Stimulated activated CD8-positive, alpha-beta memory T cell treated with anti-CD3 and anti-CD28 coated beads, Interleukin-15, amount 100 ng/mL, for 4 hours (primary cell): Measurements from ENCODE around the gene INF2.

ENCODE experiments used
- DNase-seq, 2 donors: peaks; one replicate each; pipeline ENCODE4 v3.0.0-alpha.2; 2020; ENCODE audit warnings: low read depth in 2 of 2

INF2 gene

GRCh38 chr14:104689881-104690711 is 678 bp downstream of the INF2 start:
- DNase-seq: no peak

DNA sequence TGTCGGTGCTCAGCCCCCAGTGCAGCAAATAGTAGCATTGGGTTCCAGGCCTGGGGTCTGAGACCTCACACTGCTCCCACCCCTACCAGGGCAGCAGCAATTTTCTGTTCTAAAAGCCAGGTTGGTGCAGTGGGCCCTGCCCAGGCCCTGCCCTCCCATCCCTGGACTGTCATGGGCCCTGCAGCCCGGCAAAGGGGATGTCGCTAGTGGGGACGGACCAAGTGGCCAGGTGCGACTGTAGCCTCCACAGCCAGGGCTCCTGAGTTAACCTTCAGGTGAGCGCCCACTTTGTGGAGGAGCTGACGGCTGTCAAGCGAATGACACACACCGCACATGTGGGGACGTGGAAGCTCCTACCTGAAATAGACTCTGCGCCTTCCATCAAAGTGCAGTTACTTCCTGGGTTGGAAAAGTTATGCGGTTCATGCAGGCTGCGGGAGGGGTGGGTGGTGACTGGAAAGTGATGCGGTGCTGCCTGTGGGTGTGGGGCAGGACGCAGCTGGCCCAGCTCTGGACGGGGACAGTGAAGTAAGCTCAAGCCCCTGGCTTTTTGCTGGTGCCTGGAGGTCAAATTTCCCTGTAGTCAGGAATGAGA is 1.5 kb downstream of the INF2 start:
- no peak for DNase-seq

DNA sequence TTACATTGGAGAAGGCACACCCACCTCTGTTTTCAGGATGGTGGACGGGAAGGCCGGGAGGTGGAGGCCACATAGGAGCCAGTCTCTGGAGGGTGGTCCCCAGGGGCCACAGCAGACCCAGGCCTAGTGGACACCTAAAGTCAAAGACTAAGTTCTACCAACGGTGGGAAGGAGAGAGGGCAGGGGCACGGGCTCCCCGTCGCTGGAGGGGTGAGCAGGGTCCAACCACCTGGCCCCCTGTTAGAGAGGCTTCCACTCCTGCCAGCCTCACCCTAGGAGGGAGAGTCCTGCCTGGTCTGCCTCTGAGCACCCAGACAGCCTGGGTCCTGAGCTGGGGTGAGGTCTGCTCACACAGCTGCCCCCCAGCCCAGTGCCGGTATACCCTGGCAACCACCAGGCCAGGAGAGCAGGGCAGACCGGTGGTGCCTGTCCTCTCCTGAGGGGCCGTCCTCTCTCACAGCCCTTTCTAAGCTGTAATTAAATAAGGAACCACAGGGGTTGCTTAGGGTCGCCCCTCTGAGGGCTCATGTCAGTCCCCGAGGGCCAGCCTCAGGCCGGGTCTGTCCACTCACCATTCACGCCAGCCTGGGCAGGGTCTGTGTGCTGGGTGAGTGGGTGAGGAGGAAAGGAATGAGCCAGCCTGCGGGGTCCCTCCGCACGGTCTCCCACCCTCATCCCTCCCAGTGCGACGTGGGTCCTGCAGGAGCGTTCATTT is 2.3 kb downstream of the INF2 start:
- DNase-seq: no peak

DNA sequence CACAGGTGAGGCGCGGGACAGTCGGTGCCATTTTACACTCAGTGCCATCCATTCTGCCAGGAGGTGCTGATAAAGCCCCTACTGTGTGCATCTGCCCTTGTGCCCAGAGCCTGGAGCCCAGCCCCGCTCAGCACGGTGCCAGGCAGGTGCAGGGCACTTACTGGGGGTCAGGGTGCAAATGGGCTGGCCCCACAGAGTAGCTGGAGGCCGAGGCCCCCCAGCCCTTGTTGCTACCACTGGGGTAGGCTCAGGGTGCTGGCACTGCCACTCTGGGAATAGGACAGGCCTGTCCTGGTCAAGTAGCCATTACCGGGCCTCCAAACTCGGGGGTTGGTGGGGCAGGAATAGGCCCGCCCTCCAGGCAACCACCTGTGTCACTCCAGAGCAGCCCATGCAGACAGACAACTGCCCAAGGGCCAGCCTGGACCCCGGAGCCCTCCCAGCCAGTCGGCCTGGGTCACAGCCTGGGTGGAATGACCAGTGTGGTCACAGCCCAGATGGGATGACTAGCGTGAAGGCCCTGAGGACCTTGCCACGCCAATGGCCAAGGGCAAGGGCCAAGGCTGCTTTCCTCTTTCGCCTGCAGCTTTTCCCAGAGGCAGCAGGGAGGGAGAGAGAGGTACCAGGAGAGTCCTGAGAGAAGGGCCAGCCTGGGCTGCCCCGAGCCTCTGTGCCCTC is 3.0 kb downstream of the INF2 start:
- DNase-seq: no peak

GRCh38 chr14:104692939-104693315 is 3.5 kb downstream of the INF2 start:
- no peak for DNase-seq

DNA sequence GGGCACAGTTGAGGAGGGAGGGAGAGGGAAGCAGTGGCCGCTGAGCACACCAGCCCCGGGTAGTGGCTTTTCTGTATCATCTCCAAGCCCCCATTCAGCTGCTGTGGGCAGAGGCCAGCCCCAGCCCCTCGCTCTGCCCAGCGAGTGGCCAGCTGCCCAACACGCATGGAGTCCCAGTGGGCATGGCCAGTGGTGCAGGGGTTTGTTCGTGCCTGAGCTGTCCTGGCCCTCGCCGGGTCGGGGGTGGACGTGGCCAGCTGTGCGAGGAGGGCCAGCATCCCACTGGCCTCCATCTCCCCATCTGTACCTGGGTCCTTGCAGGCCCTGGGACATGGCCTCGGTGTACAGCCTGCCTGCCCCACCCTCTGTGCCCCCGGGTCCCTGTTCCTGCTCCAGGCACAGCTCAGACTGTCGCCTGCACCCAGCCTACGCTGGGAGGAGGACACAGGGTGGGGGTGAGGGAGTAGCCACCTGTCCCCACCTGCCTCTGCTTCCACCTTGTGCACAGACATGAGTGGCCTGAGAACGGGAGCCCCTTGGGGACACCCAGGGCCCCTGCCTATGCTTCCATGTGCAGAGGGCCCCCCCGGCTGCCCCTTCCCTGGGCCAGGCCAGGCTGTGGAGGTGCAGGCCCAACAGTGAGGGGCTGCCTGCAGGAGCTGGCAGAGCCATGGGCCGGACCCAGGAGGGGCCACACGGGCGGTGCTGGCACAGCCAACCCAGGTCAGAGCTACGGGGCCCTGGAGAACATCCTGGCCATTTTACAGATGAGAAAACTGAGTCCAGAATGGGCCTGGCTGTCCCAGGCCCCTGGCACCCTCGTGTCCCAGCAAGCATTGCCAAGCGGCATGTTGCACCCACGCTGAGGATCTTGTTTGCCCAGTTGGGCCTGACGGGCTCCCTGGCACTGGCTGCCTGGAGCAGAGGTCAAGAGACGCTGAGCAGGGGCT is 4.3 kb downstream of the INF2 start:
- no peak for DNase-seq

- no peak for DNase-seq
Observed at GRCh38 chr14:104694475-104694950, 5.1 kb downstream of the INF2 start.

- DNase-seq: no peak
Observed at GRCh38 chr14:104694991-104695659, 5.7 kb downstream of the INF2 start.

GRCh38 chr14:104695660-104696000 is 6.2 kb downstream of the INF2 start:
- no peak for DNase-seq

GRCh38 chr14:104696671-104697316 is 7.4 kb downstream of the INF2 start:
- DNase-seq: no peak

- DNase-seq: no peak
Observed at GRCh38 chr14:104697317-104697703, 7.9 kb downstream of the INF2 start.

- no peak for DNase-seq
Observed at GRCh38 chr14:104697892-104698583, 8.6 kb downstream of the INF2 start.

- no peak for DNase-seq
Observed at GRCh38 chr14:104698688-104699425, 9.4 kb downstream of the INF2 start.

GRCh38 chr14:104699426-104699748 is 10.0 kb downstream of the INF2 start:
- DNase-seq: no peak

- no peak for DNase-seq
Observed at GRCh38 chr14:104700225-104700651, 10.8 kb downstream of the INF2 start.

- no peak for DNase-seq
Observed at GRCh38 chr14:104700747-104701217, 11.4 kb downstream of the INF2 start.

- DNase-seq: no peak
Observed at GRCh38 chr14:104701383-104702076, 12.1 kb downstream of the INF2 start.

- DNase-seq: no peak
Observed at GRCh38 chr14:104702106-104702505, 12.7 kb downstream of the INF2 start.
